Breast epithelium (tissue), 3 donors: ENCODE data around the gene PTOV1.

Experiments
- CTCF ChIP-seq, 3 donors: fragments of 450-650 bp; IDR thresholded peaks; one replicate each; pipeline ENCODE4 v1.5.1; 2016 to 2017; ENCODE audit warnings: antibody characterized with exemption in 3 of 3, mild to moderate bottlenecking in 3 of 3, moderate library complexity in 3 of 3
- POLR2AphosphoS5 ChIP-seq, 3 donors: sonication (generic); formaldehyde crosslinking; IDR thresholded peaks; one replicate each; pipeline ENCODE4 v1.6.1; 2017; ENCODE audit warnings: antibody characterized with exemption in 3 of 3

DNA sequence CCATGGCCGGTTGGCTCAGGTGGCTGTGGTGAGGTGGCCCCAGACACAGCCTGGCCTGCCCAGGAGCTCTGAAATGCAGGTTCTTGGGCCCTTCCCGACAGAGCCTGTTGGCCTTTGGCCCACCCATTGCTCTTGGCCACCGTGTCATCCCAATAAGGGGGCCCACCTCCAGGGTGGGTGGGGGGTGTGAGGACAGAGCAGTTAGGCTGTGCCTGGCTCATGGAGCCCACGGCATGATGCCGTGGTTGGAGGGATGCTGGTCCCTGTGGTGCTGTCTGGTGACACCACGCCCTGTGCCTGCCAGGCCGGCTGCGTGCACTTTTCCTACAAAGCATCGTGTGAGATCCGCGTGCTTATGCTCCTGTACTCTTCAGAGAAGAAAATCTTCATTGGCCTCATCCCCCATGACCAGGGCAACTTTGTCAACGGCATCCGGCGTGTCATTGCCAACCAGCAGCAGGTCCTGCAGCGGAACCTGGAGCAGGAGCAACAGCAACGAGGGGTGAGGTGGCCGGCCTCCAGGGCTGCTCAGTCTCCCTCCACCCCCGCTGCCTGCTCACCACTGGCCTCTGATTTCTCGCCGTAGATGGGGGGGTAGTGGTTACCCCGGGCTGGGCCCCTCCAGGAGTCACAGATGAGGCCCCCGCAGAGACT is 8.8 kb downstream of the PTOV1 start:
- no peak for TF ChIP-seq POLR2AphosphoS5 (IDR thresholded peaks at IDR 0.05)
- no peak for TF ChIP-seq CTCF (IDR thresholded peaks at IDR 0.05)
